HFFc6 (cell line): ENCODE results near the gene EMC6. TPM values are rescaled to one million over a fixed set of nuclear protein-coding genes. Genes with fewer than 3 reads are reported as not detected.

Experiments used
- DNase-seq: peaks from one replicate; pipeline ENCODE4 v3.0.0-alpha.2; 2018
- H3K27ac Mint-ChIP-seq: 2 replicates; pipeline ENCODE4 v1.8.0; 2020; ENCODE audit warnings: mild to moderate bottlenecking, mixed read lengths
- H3K27me3 Mint-ChIP-seq: 2 replicates; pipeline ENCODE4 v1.8.0; 2021; ENCODE audit warnings: mild to moderate bottlenecking, moderate library complexity, mixed read lengths; ENCODE audit not compliant: insufficient read depth
- H3K36me3 Mint-ChIP-seq: 2 replicates; pipeline ENCODE4 v1.8.0; 2021; ENCODE audit warnings: low read depth, mixed read lengths
- H3K4me1 Mint-ChIP-seq: 2 replicates; pipeline ENCODE4 v1.8.0; 2020; ENCODE audit warnings: low read depth, mixed read lengths
- H3K4me3 Mint-ChIP-seq: 2 replicates; pipeline ENCODE4 v1.8.0; 2020; ENCODE audit warnings: mild to moderate bottlenecking, moderate library complexity, mixed read lengths
- H3K9me3 Mint-ChIP-seq: 2 replicates; pipeline ENCODE4 v1.8.0; 2020; ENCODE audit warnings: mild to moderate bottlenecking, mixed read lengths
- total RNA-seq, 6 experiments: library from RNA; stranded (reverse); fragmentation: NEBNext Ultra II Directional; extraction: Animal tissue kit (Norgen Biotek cat#: 25700); gene quantifications; 2 replicates in 1 of 6; 3 replicates in 5 of 6; pipeline ENCODE4 v1.2.3, GENCODE V29; 2021
- TF ChIP-seq, protein P1 (sequence below): fragments of 200-600 bp; sonication (generic); IDR thresholded peaks from 2 replicates; pipeline ENCODE4 v1.5.0; 2021; ENCODE audit warnings: antibody characterized with exemption, mild to moderate bottlenecking

The EMC6 gene
- total RNA-seq, 6 experiments from 2014 or later: 57.6 to 66.8 (median 64.1) TPM

- H3K9me3 Mint-ChIP-seq: no peaks in the 10 kb centered on the region
- TF ChIP-seq, protein P1, sequence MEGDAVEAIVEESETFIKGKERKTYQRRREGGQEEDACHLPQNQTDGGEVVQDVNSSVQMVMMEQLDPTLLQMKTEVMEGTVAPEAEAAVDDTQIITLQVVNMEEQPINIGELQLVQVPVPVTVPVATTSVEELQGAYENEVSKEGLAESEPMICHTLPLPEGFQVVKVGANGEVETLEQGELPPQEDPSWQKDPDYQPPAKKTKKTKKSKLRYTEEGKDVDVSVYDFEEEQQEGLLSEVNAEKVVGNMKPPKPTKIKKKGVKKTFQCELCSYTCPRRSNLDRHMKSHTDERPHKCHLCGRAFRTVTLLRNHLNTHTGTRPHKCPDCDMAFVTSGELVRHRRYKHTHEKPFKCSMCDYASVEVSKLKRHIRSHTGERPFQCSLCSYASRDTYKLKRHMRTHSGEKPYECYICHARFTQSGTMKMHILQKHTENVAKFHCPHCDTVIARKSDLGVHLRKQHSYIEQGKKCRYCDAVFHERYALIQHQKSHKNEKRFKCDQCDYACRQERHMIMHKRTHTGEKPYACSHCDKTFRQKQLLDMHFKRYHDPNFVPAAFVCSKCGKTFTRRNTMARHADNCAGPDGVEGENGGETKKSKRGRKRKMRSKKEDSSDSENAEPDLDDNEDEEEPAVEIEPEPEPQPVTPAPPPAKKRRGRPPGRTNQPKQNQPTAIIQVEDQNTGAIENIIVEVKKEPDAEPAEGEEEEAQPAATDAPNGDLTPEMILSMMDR: no peak
- peaks cover 43% of the 10 kb centered on the region for H3K4me1 Mint-ChIP-seq
- H3K4me3 Mint-ChIP-seq: peak overlapping the region; percentile 37; the same call in 1 of the 2 replicates
- peak overlapping the region; percentile 80 for H3K27ac Mint-ChIP-seq
- H3K27me3 Mint-ChIP-seq: no peaks in the 10 kb centered on the region; the same call in 1 of the 2 replicates
- peak; percentile 36 for DNase-seq
- peaks cover 12% of the 10 kb centered on the region for H3K36me3 Mint-ChIP-seq
These were observed 50.7 kb downstream of the EMC6 start for GRCh38 chr17:3719265-3719664.

Other genes starting within 250 kb of the EMC6 start
- gene OR1E2, start 235.0 kb upstream of the EMC6 start, total RNA-seq: not detected
- gene SPATA22, start 197.0 kb upstream of the EMC6 start, total RNA-seq: not detected
- not detected for gene ASPA, start 192.8 kb upstream of the EMC6 start, total RNA-seq
- gene TRPV3, start 111.0 kb upstream of the EMC6 start, total RNA-seq: under 1 TPM in 5 of 6 experiments, not detected in 1; 0.07 to 0.66 (median 0.43) TPM
- 1 to 10 TPM; 1.2 to 1.9 (median 1.5) TPM for gene TRPV1, start 59.4 kb upstream of the EMC6 start, total RNA-seq
- 10 to 100 TPM in 1 of 6 experiments, 1 to 10 TPM in 5; 7.9 to 10.5 (median 9.1) TPM for gene SHPK, start 32.6 kb upstream of the EMC6 start, total RNA-seq
- 10 to 100 TPM in 1 of 6 experiments, 1 to 10 TPM in 5; 8.8 to 10.2 (median 9.0) TPM for gene CTNS, start 32.1 kb upstream of the EMC6 start, total RNA-seq
- gene TAX1BP3, start 234 bp upstream of the EMC6 start, total RNA-seq: 100 to 1,000 TPM; 289 to 336 (median 313) TPM
- 10 to 100 TPM in 2 of 6 experiments, 1 to 10 TPM in 4; 5.2 to 16.1 (median 7.0) TPM for gene P2RX5, start 27.3 kb downstream of the EMC6 start, total RNA-seq
- 1 to 10 TPM; 3.5 to 8.0 (median 7.0) TPM for gene HASPIN, start 55.1 kb downstream of the EMC6 start, total RNA-seq
- gene ITGAE, start 132.4 kb downstream of the EMC6 start, total RNA-seq: 10 to 100 TPM; 28.2 to 35.0 (median 30.8) TPM
- gene NCBP3, start 177.4 kb downstream of the EMC6 start, total RNA-seq: 10 to 100 TPM; 22.4 to 28.6 (median 25.3) TPM
- gene CAMKK1, start 224.2 kb downstream of the EMC6 start, total RNA-seq: 1 to 10 TPM; 5.4 to 6.9 (median 6.0) TPM
- under 1 TPM in 1 of 6 experiments, not detected in 5; 0.08 TPM for gene P2RX1, start 247.7 kb downstream of the EMC6 start, total RNA-seq